LHCN-M2 (cell line): ENCODE results near the gene GATC. TPM values are rescaled to one million over a fixed set of nuclear protein-coding genes. Genes with fewer than 3 reads are reported as not detected.
"Not testable (repeated sequence)": the region's sequence is repeated elsewhere in the genome, so short reads cannot be mapped to it uniquely, and the experiment has no call there.

Experiments
- DNase-seq: peaks from one replicate; pipeline ENCODE4 v3.0.0-alpha.2; 2012; ENCODE audit warnings: low read depth
- total RNA-seq: library from RNA; depleted of rRNA; stranded (reverse); fragments of >200 nt; gene quantifications from 2 replicates; pipeline ENCODE4 v1.2.3, GENCODE V29; 2014

Gene GATC
- total RNA-seq, 1 experiment from 2014 or later = 24.3 TPM

DNA sequence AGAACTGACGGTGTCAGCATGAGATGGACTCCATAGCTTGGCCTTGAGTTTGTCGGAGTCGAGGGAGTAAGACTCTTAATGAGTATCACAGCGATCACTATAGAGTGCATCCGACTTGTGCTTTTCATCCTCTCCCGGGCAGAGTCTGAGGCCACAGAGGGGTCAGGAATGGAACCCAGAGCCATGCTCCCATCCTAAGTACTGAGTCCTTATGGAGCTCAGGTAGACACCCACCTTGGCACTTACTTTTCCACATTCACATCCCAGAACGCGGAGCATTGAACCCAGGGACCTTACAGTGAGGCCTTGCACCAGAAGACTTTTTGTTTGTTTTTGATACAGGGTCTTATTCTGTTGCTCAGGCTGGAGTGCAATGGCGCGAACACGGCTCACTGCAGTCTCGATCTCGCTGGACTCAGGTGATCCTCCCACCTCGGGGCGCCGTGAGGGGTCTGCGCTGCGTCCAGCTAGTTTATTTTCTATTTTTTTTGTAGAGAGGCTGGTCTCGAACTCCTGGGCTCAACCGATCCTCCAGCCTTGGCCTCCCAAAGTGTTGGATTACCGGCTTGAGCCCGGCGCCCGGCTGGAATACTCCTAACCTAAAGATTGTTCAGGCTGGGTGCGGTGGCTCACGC is 24.0 kb downstream of the GATC start:
- no peak for DNase-seq

DNA sequence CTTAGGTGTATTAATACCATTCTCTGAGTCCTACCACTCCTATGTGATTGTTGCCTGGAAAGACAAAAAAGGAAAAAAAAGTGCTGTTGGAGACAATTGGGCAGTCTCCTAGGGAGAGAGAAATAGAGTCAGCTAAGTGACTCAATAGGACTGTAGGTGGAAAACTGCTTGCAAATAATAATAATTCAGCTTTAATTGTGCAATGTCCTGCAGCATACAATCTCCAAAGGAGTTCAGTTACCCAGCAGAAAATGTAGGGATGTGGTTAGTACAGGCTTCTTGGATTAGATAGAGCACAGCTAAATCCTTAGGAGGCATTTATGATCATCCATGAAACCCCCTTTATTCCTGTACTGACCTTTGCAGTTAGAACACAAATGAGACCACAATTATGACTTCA is 26.3 kb downstream of the GATC start:
- DNase-seq = no peak

GRCh38 chr12:120473807-120474615 is 27.8 kb downstream of the GATC start:
- no peak for DNase-seq

DNA sequence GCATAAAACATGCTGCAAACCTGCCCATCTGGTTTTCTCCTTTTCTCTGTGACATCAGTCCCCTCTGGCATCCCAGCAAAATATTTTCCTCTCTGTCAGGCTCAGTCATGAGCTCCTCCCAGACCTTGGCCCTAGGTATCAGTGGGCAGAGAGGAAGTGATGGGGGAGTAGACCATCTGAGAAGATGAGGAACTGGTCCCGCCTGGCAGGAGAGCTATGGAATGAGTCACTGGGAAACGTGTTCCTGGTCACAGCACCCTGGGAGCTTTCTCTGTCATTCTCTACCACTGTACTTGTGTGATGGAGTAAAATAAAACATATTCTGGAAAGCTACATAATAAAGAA is 28.3 kb downstream of the GATC start:
- peak; percentile 74 for DNase-seq

- DNase-seq = no peak
Measured at GRCh38 chr12:120475643-120476042, 29.4 kb downstream of the GATC start.

DNA sequence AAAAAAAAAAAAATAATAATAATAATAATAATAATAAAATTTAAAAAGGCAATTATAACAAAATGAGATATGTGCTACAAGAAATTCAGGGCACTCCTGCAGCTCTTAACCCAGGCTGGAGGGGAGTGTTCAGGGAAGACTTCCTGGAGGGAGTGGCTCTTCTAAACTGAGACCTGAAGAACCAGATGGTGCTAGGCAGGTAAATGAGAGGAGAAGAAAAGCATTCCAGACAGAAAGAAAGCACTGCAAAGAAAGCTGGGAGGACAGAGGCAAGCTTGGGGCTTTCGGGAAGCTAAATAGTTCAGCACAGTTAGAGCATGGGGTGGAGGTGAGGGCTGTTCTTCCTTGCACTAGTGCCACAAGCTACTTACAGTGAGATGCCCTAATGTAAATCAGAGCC is 33.2 kb downstream of the GATC start:
- DNase-seq = no peak

GRCh38 chr12:120480211-120480610 is 34.0 kb downstream of the GATC start:
- no peak for DNase-seq

GRCh38 chr12:120481022-120481767 is 35.0 kb downstream of the GATC start:
- DNase-seq = no peak

- DNase-seq = no peak
Measured at GRCh38 chr12:120483621-120484020, 37.4 kb downstream of the GATC start.

GRCh38 chr12:120485961-120486881 is 40.0 kb downstream of the GATC start:
- DNase-seq = no peak

GRCh38 chr12:120487552-120487951 is 41.3 kb downstream of the GATC start:
- not testable (repeated sequence) for DNase-seq

- no peak for DNase-seq
Measured at GRCh38 chr12:120488057-120488640, 41.9 kb downstream of the GATC start.

- no peak for DNase-seq
Measured at GRCh38 chr12:120489018-120489417, 42.8 kb downstream of the GATC start.

DNA sequence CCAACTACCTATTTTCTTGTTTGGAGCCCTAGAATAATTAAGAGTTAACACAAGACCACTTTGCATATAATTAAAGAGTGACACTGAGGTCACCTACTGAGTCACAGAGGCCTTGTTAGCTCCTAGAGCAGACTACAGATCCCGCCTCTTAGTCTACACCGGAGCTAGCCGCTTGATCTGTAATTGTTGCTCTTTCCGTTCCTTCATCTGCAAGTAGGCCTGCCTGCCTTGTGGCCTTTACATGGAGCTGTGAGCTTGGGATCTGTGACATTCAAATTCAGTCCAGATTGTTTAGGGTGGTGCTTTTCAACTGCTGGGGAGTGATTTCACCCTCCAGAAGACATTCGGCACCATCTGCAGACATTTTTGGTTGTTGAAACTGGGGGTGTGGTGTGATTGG is 44.1 kb downstream of the GATC start:
- no peak for DNase-seq

GRCh38 chr12:120490833-120491512 is 44.7 kb downstream of the GATC start:
- no peak for DNase-seq

- DNase-seq = no peak
Measured at GRCh38 chr12:120495186-120495730, 49.0 kb downstream of the GATC start.

DNA sequence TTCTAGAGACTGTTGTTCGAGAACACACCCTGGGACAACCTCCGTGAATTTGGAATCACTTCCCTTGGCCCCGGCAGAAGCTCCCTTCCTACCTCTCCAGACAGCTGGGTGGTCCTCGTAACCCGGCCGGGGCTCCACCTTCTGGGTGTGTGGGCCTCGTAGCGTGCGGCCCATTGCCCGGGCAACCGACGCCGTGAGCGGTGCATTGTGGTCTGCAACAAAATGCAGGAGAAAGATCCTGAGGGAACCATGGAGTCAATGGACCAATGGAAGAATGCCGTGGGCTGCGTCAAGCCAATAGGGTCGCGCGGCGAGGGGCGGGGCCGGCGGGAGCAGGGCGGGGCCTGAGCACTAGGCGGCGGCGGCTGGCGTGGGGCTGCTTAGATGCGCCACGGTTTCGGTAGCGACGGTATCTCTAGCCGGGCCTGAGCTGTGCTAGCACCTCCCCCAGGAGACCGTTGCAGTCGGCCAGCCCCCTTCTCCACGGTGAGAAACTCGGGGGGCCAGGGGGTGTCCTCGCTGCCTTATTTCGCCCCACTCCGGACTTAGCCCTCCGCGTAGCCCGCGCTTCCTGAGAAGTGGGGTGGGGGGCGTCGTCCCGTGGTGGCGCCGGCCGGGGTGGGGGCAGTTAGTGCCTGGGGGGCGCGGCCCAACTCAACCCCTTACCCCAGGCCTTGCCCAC is 49.6 kb downstream of the GATC start, which contains the start of gene DYNLL1:
Gene DYNLL1 (plus strand): TSS at position 383 of the 682 bp plus-strand sequence. CDS start 309 bp downstream, outside the sequence.
- DNase-seq = peak; percentile 94

GRCh38 chr12:120496413-120497340 is 50.4 kb downstream of the GATC start:
- peak; percentile 61 for DNase-seq
